HS-5 (cell line): ENCODE results near the gene SLC27A1.
"Not testable (repeated sequence)": the region's sequence is repeated elsewhere in the genome, so short reads cannot be mapped to it uniquely, and the experiment has no call there.

Experiments used
- DNase-seq: peaks from one replicate; pipeline ENCODE4 v3.0.0-alpha.2; 2012; ENCODE audit warnings: low read depth

SLC27A1 gene

DNA sequence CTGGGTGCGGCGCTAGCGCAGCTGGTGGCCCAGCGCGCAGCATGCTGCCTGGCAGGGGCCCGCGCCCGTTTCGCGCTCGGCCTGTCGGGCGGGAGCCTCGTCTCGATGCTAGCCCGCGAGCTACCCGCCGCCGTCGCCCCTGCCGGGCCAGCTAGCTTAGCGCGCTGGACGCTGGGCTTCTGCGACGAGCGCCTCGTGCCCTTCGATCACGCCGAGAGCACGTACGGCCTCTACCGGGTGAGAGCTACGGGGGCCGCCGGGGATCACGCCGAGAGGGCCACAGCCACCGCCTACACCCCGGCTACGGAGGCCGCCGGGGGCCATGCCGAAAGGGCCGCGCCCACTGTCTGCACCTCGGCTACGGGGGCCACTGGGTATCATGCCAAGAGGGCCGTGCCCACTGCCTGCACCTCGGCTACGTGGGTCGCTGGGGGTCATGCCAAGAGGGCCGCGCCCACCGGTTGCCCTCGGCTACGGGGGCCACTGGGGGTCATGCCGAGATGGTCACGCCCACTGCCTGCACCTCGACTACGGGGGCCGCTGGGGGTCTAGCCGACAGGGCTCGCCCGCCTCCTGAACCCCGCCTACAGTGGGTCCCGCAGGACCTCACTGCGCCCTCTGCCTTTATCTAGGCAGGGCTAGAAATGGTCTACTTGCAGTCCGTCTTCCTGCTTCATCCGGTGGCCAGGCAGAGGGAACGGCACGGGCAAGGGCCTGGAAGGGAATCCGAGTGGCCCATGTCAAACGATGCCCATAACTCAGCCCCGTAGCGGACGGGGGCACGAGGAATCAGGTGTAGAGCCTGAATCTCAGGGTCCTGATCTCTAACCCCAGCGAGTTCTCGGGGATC lies 41.6 kb downstream of the SLC27A1 start:
- peak; percentile 23 for DNase-seq

DNA sequence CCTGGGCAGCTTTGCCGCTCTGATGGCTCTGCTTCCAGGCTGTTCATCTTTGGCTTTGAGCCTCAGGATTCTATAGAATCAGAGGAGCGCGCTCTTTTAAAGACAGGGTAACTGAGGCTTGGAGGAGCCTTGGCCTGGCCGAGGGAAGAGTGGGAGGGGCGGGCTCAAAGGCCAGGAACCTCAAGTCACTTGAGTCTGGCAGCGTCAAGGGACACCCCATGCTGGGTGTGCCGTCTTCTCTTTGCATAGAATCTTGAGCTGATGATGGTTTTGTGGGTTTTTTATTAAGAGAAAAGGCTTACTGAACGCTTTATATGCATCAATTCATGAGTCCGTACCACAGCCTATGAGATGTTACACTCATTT lies 42.2 kb downstream of the SLC27A1 start:
- DNase-seq = no peak

DNA sequence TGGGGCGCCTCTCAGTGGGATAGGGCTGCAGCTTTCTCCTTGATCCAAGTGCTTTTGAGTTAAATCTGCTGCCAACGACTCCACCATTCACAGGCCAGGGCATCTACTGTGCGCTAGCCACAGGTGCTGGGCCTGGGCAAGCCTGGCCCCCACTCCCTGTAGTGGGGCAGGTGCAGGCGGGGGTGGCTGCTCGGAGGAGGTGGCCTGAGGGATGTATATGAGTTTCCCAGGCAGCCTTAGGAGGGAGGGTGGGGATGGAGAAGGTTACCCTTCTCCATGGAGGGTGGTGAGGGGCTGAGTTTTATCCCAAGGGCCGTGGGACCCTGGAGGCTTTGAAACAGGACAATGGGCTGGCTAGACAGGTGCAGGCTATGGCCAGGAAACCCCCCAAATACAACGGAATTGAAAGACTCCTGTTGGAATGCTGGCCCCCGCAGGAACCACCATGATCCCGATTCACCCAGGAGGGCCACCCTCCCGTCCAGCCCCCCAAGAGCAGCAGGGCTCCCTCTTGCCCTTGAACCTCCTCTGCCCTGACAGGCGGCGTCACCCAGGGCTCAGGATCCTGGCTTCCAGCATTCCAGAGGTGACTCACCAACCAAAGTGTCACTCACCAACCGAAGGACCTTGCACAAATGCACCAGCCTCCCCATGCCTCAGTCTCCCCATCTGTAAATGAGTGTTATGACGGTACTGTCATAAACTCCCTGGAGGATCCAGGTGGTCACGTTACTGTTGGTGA lies 45.3 kb downstream of the SLC27A1 start:
- no peak for DNase-seq

DNA sequence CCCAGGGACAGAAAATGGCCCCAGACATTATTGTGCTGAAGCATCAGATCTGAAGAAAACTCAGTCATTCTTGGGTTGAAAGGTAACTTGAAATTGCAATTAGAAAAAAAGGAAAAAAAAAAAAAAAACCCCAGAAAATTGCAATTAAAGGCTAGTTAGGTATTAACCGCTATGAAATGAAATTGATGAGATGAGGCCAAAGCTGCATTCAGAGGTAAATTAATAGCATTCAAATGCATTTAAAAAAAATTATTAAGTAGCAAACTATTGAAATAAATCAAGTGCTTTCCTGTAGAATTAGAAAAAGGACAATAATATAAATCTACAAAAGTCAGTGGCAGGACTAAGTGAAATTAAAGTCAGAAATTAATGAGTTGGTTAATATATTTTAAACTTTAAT lies 47.6 kb downstream of the SLC27A1 start:
- DNase-seq = no peak

DNA sequence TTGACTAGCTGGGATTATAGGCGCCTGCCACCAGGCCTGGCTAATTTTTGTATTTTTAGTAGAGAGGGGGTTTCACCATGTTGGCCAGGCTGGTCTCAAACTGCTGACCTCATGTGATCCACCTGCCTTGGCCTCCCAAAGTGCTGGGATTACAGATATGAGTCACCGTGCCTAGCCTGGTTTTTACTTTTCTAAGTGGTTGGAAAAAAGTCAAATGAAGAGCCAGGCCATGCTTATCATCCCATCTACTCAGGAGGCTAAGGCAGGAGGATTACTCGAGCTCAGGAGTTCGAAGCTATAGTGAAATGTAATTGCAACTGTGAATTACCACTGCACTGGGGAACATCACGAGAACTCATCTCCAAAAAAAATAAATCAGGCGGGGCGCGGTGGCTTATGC lies 48.3 kb downstream of the SLC27A1 start:
- DNase-seq = not testable (repeated sequence)

DNA sequence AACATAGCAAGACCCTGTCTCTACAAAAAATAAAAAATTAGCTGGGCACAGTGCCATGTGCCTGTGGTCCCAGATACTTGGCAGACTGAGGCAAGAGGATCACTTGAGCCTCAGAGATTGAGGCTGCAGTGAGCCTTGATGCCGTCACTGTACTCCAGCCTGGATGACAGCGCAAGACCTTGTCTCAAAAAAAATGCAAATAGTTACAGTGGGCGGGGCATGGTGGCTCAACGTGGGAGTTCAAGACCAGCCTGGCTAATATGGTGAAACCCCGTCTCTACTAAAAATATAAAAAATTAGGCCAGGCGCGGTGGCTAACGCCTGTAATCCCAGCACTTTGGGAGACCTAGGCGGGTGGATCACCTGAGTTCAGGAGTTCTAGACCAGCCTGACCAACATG lies 49.6 kb downstream of the SLC27A1 start:
- DNase-seq = no peak

DNA sequence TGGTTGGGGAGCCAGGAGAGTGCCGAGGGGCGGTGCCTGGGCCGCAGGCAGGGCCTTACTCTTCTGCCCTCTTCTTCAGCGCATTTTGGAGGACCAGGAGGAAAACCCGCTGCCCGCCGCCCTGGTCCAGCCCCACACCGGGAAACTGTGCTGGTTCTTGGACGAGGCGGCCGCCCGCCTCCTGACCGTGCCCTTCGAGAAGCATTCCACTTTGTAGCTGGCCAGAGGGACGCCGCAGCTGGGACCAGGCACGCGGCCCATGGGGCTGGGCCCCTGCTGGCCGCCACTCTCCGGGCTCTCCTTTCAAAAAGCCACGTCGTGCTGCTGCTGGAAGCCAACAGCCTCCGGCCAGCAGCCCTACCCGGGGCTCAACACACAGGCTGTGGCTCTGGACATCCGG lies 50.5 kb downstream of the SLC27A1 start:
- no peak for DNase-seq

DNA sequence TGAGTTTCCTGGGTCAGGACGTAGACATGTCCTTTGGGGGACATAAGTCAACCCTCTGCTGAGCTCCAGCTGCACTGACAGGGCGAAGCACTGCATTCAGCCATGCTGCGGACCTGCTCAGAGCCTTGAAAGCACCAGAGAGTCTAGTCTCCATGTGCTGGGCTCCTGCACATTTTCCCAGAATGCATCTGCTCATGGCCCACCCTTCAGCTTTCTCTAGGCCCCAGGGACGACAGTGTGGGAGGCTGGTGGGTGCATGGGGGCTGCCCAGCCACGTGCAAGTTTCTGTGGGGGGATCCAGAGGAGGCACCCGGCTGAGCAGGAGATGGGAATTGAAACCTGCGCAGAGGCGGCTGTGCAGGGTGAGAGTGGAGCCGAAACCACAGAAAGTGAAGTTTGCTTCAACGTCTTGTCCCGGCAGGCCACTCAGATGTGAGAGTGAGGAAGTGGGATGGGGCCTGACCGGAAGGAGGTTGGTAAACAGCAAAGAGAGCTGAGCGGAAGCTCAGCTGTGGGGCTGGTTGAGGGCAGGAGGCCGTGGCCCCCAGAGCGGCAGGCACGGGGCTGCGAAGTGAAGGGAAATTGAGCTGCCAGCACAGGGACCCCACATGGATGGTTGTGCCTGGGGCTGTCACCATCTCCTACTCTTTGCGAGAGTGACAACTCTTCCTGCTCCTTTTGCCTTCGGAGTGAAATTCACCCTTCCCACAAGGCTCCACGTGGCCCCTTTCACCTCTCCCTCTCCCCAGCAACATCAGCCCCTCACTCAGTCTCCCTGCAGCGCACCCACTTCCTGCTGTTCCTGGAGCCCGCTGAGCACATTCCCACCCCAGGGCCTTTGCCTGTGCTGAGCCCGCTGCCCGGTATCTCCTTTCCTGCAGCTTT lies 52.9 kb downstream of the SLC27A1 start:
- no peak for DNase-seq

DNA sequence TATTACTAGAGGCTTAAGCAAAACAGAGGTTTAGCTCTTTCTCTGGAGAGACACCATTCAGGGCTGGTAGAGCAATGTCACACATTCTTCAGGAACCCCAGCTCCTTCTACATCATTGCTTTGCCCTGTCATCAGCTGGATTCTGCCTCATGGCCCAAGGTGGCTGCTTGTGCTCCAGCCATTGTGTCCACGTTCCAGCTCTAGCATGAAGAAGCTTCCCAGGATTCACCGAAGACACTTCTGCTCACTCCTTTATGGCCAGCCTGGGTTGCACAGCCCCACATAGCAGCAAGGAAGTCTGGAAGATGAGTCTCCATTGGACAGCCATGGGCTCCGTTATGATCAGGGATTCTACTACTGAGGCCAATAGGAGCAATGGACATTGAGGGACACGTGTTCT lies 54.3 kb downstream of the SLC27A1 start:
- DNase-seq = no peak

DNA sequence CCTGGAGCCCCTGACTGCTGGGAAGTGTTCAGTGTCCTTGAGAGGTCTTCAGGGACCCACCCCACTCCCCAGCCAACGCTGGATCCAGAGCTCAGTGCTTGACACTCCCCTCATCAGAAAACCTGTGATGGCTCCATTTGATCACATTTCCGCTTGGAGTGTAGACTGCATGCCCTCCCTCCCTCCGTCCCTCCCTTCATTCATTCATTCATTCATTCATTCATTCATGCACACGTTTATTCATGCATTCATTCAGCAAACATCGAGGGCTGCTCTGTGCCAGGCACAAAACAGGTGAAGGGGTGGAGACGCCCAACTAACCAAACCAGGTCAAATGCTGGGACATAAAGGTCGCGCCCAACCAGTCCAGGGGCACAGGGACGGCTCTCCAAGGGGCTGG lies 54.8 kb downstream of the SLC27A1 start:
- DNase-seq = no peak

DNA sequence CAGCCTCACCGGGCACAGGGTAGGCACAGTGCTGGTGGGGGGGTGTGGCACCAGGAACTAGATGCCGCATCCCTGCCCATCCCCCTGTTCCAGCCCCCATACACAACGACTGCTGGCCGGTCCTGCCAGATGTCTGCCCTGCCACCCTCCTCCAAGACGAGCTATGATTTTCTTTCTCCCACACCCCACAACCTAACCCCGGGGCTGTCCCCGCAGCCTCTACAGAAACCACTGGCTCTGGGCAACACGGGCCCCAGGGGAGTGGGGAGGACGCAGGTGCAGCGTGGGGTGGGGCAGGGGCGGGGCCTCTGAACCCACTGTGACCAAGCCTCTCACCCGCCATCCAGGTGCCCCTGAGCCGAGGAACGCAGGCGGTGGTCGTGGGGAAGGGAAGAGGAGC lies 56.6 kb downstream of the SLC27A1 start:
- DNase-seq = no peak

DNA sequence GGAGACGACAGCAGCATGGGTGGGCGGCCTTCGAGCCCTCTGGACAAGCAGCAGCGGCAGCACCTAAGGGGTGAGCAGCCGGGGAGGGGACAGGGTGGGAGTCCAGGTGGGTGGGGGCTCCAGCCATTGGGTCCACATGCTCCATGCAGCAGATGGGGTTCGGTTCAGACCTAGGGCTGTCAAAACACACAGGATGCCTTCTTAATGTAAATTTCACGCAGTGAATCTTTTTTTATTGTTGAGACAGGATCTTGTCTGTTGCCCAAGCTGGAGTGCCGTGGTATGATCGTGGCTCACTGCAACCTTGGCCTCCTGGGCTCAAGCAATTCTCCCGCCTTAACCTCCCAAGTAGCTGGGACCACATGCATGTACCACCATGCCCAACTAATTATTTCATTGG lies 57.0 kb downstream of the SLC27A1 start:
- no peak for DNase-seq

DNA sequence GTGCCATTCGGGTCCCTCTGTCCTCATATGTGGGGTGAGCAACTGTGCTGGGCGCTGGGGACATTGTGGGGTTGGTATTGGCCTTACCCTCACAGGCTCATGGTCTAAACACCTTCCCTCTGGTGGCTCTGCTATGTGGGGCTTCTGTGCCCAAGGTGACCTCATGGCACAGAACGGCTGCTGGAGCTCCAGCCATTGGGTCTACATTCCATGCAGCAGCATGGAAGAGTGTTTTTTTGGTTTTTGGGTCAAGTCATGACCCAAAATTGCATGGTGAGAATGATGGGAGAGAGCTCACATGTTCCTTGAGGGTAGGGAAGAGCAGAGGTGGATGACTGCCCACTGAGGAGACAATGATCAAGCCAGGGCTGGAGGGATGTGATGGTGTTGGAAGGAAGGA lies 58.3 kb downstream of the SLC27A1 start:
- DNase-seq = no peak

DNA sequence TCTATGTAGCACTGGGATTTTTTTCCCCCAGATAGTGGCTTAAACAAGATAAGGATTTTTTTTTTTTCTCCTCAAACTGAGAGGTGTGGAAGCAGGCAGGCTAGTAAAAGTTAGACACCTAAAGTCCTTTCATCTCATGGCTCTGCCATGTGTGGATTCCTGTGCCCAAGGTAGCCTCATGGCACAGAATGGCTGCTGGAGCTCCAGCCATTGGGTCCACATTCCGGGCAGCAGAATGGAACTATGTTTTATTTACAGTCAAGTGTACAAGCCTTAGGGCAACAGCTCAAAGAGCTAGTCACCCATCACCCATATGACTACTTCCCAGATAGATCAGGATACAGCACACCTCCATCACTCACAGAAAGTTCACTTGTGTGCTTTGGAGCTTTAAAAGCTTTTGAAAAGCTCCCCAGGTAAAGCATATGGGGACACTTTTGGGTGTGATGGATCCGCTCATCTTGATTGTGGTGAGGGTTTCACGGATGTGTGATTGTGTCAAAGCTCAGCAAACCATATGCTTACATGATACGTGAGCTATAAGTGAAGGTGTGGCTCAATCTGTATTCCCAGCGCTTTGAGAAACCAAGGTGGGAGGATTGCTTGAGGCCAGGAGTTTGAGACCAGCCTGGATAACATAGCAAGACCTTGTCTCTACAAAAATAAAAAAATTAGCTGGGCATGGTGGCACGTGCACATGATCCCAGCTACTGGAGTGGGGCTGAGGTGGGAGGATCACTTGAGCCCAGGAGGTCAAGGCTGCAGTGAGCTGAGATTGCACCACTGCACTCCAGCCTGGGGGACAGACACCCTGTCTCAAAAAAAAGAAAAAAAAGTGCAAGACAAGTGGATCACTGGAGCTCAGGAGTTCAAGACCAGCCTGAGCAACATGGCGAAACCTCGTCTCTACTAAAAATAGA lies 59.2 kb downstream of the SLC27A1 start:
- DNase-seq = no peak

DNA sequence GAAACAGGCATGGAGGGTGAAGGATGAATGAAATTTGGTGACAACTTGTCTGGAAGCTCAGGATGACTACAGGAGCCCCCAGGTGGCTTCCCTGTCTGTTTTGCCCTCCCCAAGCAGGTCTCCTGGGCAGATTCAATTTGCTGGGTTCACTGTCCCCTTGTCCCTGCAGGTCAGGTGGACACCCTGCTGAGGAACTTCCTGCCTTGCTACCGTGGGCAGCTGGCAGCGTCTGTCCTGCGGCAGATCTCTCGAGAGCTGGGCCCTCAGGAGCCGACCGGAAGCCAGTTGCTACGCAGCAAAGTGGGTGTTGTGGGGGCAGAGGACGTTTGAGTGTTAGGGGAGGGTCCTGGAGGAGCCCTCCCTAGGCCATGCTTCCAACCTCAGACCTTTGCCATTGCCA lies 60.3 kb downstream of the SLC27A1 start:
- no peak for DNase-seq

DNA sequence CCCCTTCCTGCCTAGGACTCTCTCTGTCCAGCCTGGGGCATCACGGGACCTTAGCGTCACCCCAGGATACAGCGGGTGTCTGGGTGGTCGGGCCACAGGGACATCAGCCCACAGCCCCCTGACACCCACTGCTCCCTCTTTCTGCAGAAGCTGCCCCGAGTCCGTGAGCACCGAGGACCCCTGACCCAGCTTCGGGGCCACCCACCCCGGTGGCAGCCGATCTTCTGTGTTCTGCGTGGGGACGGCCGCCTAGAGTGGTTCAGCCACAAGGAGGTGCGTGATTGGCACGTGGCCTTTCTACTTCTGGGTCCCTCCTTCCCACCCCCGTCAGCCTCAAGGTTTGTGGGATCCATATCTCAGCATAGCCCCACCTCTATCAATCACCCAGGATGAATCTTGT lies 61.8 kb downstream of the SLC27A1 start:
- DNase-seq = no peak

DNA sequence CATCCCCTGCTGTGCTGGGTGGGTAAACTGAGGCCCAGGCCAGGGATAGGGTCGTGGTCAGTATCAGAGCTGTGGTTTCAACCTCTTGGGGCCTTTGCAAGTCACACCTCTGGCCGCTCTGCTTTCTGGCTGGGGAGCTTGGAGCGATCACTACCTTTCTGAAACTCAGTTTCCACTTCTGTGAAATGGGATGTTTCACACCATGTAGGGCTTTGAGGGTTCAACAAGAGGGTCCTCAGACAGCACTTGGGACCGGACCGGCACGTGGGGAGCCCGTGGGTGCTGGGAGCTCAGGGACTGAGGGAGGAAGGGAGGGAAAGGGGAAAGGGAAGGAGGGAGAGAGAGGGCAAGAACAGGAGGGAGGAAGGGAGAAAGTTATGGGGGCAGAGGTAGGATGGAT lies 62.2 kb downstream of the SLC27A1 start:
- no peak for DNase-seq

DNA sequence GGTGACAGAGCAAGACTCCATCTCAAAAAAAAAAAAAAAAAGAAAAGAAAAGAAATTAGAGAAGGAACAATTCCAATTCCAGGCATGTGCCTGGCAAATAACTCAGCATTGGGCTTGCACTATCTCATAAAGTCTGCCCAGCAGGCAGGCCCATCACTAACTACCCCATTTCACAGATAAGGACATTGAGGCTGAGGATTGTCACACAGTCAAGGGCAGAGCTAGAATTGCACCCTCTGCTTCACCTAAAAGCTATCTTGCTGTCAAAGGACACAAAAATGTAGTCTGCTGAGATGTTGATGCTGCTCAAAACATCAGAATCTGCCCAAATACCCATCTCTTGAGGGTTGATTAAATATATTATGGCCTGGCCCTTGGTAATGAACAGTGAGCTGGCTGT lies 64.4 kb downstream of the SLC27A1 start:
- no peak for DNase-seq

DNA sequence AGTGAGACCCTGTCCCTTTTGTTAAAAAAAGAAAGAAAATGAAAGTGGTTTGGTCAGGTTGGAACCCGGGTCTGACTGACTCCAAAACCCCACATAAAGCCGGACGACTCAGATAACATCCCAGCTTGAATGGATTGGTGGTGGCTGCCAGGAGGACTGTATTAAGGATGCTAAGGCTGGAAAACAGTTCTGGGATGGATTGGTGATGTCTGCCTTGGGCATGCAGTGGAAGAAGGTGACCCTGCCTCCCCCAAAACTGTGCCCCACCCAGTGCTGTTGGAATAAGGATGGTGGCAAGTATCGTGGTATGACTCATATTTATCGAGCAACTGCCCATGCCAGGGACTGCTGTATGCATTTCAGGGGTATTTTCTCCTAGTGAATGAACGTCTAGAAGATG lies 66.6 kb downstream of the SLC27A1 start:
- DNase-seq = no peak

DNA sequence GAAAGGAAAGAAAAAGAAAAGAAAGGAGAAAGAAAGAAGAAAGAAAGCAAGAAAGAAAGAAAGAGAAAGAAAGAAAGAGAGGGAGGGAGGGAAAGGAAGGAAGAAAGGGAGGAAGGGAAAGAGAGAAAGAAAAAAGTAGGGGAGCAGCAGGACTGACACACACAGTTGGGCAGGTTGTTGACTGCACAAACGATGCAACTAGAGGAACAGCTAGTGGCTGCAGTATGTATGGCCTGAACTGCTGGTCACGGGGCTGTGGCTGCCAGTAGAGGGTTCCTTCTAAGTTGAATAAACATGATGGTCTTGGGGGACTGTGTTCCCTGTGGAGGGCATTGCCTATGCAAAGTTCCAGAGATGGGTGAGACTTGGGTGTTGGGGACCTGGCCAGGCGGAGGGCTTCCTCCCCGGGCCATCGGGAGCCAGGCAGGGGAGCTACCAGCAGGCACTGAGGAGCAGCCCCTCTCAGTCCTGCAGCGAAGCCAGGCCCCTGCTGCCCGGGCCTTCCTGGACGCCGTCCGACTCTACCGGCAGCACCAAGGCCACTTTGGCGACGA lies 68.4 kb downstream of the SLC27A1 start:
- DNase-seq = no peak
